Measurements from ENCODE around the gene TRPV4.

DNA sequence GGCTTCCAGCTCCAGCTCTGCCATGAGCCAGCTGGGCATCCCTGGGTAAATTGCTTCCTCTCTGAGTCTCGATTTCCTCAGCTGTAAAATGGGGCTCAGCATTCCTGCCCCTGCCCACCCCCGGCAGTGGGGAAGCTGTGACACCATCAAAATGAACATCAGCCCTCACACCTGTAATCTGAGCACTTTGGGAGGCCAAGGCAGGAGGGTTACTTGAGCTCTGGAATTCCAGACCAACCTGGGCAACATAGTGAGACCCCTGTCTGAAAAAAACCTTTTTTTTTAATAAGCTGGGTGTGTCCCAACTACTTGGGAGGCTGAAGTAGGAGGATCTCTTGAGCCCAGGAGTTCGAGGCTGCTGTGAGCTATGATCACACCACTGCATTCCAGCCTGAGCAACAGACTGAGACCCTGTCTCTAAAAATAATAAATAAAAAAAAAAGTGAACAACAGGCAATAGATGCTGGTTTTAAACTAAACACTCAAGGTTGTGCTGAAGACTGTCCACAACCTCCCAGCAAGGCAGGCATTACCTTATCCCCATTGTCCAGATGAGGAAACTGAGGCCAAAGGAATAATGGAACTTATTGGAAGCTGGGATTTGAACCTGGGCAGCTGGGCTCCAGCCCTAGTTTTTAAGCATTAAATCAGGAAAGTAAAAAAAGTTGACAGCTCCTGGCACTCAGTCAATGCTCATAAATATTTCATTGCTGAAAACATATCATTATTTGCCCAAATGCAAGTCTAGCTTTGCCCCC, 4.3 kb downstream of the TRPV4 start:
- TF ChIP-seq, protein P1, sequence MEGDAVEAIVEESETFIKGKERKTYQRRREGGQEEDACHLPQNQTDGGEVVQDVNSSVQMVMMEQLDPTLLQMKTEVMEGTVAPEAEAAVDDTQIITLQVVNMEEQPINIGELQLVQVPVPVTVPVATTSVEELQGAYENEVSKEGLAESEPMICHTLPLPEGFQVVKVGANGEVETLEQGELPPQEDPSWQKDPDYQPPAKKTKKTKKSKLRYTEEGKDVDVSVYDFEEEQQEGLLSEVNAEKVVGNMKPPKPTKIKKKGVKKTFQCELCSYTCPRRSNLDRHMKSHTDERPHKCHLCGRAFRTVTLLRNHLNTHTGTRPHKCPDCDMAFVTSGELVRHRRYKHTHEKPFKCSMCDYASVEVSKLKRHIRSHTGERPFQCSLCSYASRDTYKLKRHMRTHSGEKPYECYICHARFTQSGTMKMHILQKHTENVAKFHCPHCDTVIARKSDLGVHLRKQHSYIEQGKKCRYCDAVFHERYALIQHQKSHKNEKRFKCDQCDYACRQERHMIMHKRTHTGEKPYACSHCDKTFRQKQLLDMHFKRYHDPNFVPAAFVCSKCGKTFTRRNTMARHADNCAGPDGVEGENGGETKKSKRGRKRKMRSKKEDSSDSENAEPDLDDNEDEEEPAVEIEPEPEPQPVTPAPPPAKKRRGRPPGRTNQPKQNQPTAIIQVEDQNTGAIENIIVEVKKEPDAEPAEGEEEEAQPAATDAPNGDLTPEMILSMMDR (IDR thresholded peaks at IDR 0.05; ENCODE audit: poor library complexity) = no peak
- no peak for TF ChIP-seq EZH2 (IDR thresholded peaks at IDR 0.05; ENCODE audit: borderline replicate concordance)
- TF ChIP-seq EZH2phosphoT487 (IDR thresholded peaks at IDR 0.05; ENCODE audit: low read depth, severe bottlenecking, unreplicated experiment) = no peak

Data from hepatocyte (in vitro differentiated cells).